Measurements from ENCODE around the gene HUS1B. TPM values are rescaled to one million over a fixed set of nuclear protein-coding genes. Genes with fewer than 3 reads are reported as not detected.

Gene HUS1B
- total and polyA plus RNA-seq, 2 donors (not counting 3 experiments of a cell fraction or from before 2014, with no cell fraction given): 0.25 to 1.2 TPM

GRCh38 chr6:641225-641985 lies 15.5 kb downstream of the HUS1B start:
- Histone ChIP-seq H3K36me3 (ENCODE audit: control insufficient read depth in 2 of 2, extremely low read depth in 1 of 2, insufficient read depth in 2 of 2, low read length in 2 of 2) (no peaks in the 10 kb centered on the region), H4K20me1 (replicated peaks; ENCODE audit: control insufficient read depth, extremely low read depth, insufficient read depth, low read length) (no peaks in the 10 kb centered on the region), H3K9me3 (replicated peaks; ENCODE audit: control insufficient read depth, insufficient read depth, low read length) (no peaks in the 10 kb centered on the region), H3K4me1 (ENCODE audit: control insufficient read depth, extremely low read depth, insufficient read depth, low read length) (peaks cover 3% of the 10 kb centered on the region), H2AFZ (ENCODE audit: low read depth, low read length) (no peak overlapping the region), H3K9me1 (replicated peaks; ENCODE audit: control insufficient read depth, extremely low read depth, insufficient read depth, low read length) (no peaks in the 10 kb centered on the region), H3K4me2 (ENCODE audit: insufficient read depth, low read length) (no peak overlapping the region), H3K79me2 (ENCODE audit: control insufficient read depth, insufficient read depth, low read length) (peaks cover 26% of the 10 kb centered on the region), H3K27me3 (ENCODE audit: control insufficient read depth in 2 of 2, insufficient read depth in 2 of 2, low read length in 2 of 2) (no peaks in the 10 kb centered on the region), H3K27ac (ENCODE audit: insufficient read depth, low read depth, low read length) (no peak overlapping the region), H3K9ac (replicated peaks; ENCODE audit: extremely low read depth, insufficient read depth, low read length) (no peak overlapping the region), H3K4me3 (replicated peaks in 1 of 3; ENCODE audit: insufficient read depth in 1 of 3, low read depth in 1 of 3, low read length in 3 of 3) (no peak overlapping the region)
- dilution Hi-C loops (cut with MboI; ENCODE audit: extremely low pct_ligation_motif_present, low sequenced_read_pairs): no loop called here
- ChIA-PET POLR2A (no interaction called here), CTCF (interaction anchor here (1.0 kb wide), 1 partner anchor 81 kb away, joined by 3 read pairs; no protein-coding TSS in a partner anchor)
- TF ChIP-seq MAX (IDR thresholded peaks at IDR 0.05; ENCODE audit: insufficient read depth, insufficient read length) (no peak), MYC (IDR thresholded peaks at IDR 0.05; ENCODE audit: low read depth, low read length) (no peak), EZH2 (IDR thresholded peaks at IDR 0.05; ENCODE audit: borderline replicate concordance, low read depth, low read length, severe bottlenecking) (no peak), POLR2AphosphoS5 (IDR thresholded peaks at IDR 0.05; ENCODE audit: insufficient read depth, low read depth, low read length) (no peak), GATA2 (IDR thresholded peaks at IDR 0.05; ENCODE audit: insufficient read depth, insufficient read length, low read depth, low read length) (no peak), POLR2A (IDR thresholded peaks at IDR 0.05; ENCODE audit: low read depth, low read length) (no peak), FOS (IDR thresholded peaks at IDR 0.05; ENCODE audit: borderline replicate concordance, insufficient read depth, low read length) (no peak), CTCF (IDR thresholded peaks at IDR 0.05; ENCODE audit: extremely low read depth in 1 of 2, insufficient read depth in 1 of 2, low read depth in 1 of 2, low read length in 2 of 2) (no peak), JUN (IDR thresholded peaks at IDR 0.05; ENCODE audit: borderline replicate concordance, insufficient read depth, insufficient read length, low read depth) (no peak)
- intact Hi-C loops (cut with micrococcal nuclease): no loop called here
- FAIRE-seq (no peak), DNase-seq (ENCODE audit: low read depth, low spot score) (no peak)
- BruUV-seq (replicated peaks): no TSS peak

Data from endothelial cell of umbilical vein (primary cell).